ENCODE results near the gene BTF3.

The BTF3 gene

GRCh38 chr5:73495772-73496335 is 2.4 kb upstream of the BTF3 start:
- DNase-seq, result no peak

GRCh38 chr5:73496984-73497457 is 1.2 kb upstream of the BTF3 start:
- TF ChIP-seq EZH2 (IDR thresholded peaks at IDR 0.05; ENCODE audit: borderline replicate concordance, low read depth, low read length, severe bottlenecking) (no peak), CTCF (IDR thresholded peaks at IDR 0.05; ENCODE audit: borderline replicate concordance, extremely low read depth, low read length, poor library complexity, severe bottlenecking) (peak; percentile 54)
- Histone ChIP-seq H3K27me3 (ENCODE audit: insufficient read depth, low read length, poor library complexity) (no peaks in the 10 kb centered on the region), H3K9me3 (ENCODE audit: insufficient read depth, low read length, severe bottlenecking) (no peaks in the 10 kb centered on the region), H4K20me1 (ENCODE audit: insufficient read depth, low read length) (peaks cover 28% of the 10 kb centered on the region; the same call in 1 of the 2 replicates), H3K27ac (ENCODE audit: low read length) (peak overlapping the region; percentile 97), H3K79me2 (ENCODE audit: insufficient read depth, low read length) (peaks cover 49% of the 10 kb centered on the region), H3K9ac (ENCODE audit: low read depth, low read length) (peak overlapping the region; percentile 93), H2AFZ (ENCODE audit: low read depth, low read length) (peak overlapping the region; percentile 96), H3K4me1 (ENCODE audit: insufficient read depth, low read length) (peaks cover 41% of the 10 kb centered on the region), H3K4me3 (ENCODE audit: low read depth in 1 of 2, low read length in 2 of 2) (peak overlapping the region; percentile 72 to 75), H3K4me2 (ENCODE audit: insufficient read depth, low read length) (peak overlapping the region; percentile 72), H3K36me3 (ENCODE audit: insufficient read depth, low read length) (peaks cover 35% of the 10 kb centered on the region)
- DNase-seq (no peak), ATAC-seq (ENCODE audit: insufficient read depth, low read depth) (peak; percentile 7; the same call in 1 of the 3 replicates)

More at GRCh38 chr5:73495772-73496335, 2.4 kb upstream of the BTF3 start:
- no peak overlapping the region for H3K9ac ChIP-seq (ENCODE audit: low read depth, low read length)
- peaks cover 35% of the 10 kb centered on the region for H3K4me1 ChIP-seq (ENCODE audit: insufficient read depth, low read length)
- no peak overlapping the region for H3K4me2 ChIP-seq (ENCODE audit: insufficient read depth, low read length)
- peaks cover 20% of the 10 kb centered on the region; the same call in 1 of the 2 replicates for H4K20me1 ChIP-seq (ENCODE audit: insufficient read depth, low read length)
- no peak overlapping the region for H3K4me3 ChIP-seq (ENCODE audit: low read depth in 1 of 2, low read length in 2 of 2)
- no peak overlapping the region for H3K27ac ChIP-seq (ENCODE audit: low read length)
- H3K79me2 ChIP-seq (ENCODE audit: insufficient read depth, low read length), result peaks cover 39% of the 10 kb centered on the region
- no peaks in the 10 kb centered on the region for H3K27me3 ChIP-seq (ENCODE audit: insufficient read depth, low read length, poor library complexity)
- TF ChIP-seq EZH2 (IDR thresholded peaks at IDR 0.05; ENCODE audit: borderline replicate concordance, low read depth, low read length, severe bottlenecking) (no peak), CTCF (IDR thresholded peaks at IDR 0.05; ENCODE audit: borderline replicate concordance, extremely low read depth, low read length, poor library complexity, severe bottlenecking) (no peak)
- H3K36me3 ChIP-seq (ENCODE audit: insufficient read depth, low read length), result peaks cover 23% of the 10 kb centered on the region
- no peaks in the 10 kb centered on the region for H3K9me3 ChIP-seq (ENCODE audit: insufficient read depth, low read length, severe bottlenecking)
- ATAC-seq (ENCODE audit: insufficient read depth, low read depth), result no peak
- H2AFZ ChIP-seq (ENCODE audit: low read depth, low read length), result no peak overlapping the region

- peak overlapping the region; percentile 97 for H3K27ac ChIP-seq (ENCODE audit: low read length)
- H3K4me3 ChIP-seq (ENCODE audit: low read depth in 1 of 2, low read length in 2 of 2), result peak overlapping the region; percentile 72 to 75
- no peaks in the 10 kb centered on the region for H3K9me3 ChIP-seq (ENCODE audit: insufficient read depth, low read length, severe bottlenecking)
- H3K9ac ChIP-seq (ENCODE audit: low read depth, low read length), result peak overlapping the region; percentile 93
- TF ChIP-seq EZH2 (IDR thresholded peaks at IDR 0.05; ENCODE audit: borderline replicate concordance, low read depth, low read length, severe bottlenecking) (no peak), CTCF (IDR thresholded peaks at IDR 0.05; ENCODE audit: borderline replicate concordance, extremely low read depth, low read length, poor library complexity, severe bottlenecking) (no peak)
- H3K4me2 ChIP-seq (ENCODE audit: insufficient read depth, low read length), result peak overlapping the region; percentile 72
- peaks cover 40% of the 10 kb centered on the region for H3K36me3 ChIP-seq (ENCODE audit: insufficient read depth, low read length)
- DNase-seq (no peak), ATAC-seq (ENCODE audit: insufficient read depth, low read depth) (no peak)
- peaks cover 41% of the 10 kb centered on the region for H3K4me1 ChIP-seq (ENCODE audit: insufficient read depth, low read length)
- H4K20me1 ChIP-seq (ENCODE audit: insufficient read depth, low read length), result peaks cover 33% of the 10 kb centered on the region; the same call in 1 of the 2 replicates
- peak overlapping the region; percentile 96 for H2AFZ ChIP-seq (ENCODE audit: low read depth, low read length)
- peaks cover 53% of the 10 kb centered on the region for H3K79me2 ChIP-seq (ENCODE audit: insufficient read depth, low read length)
- no peaks in the 10 kb centered on the region for H3K27me3 ChIP-seq (ENCODE audit: insufficient read depth, low read length, poor library complexity)
Measured at GRCh38 chr5:73497497-73498056, 665 bp upstream of the BTF3 start.

Data from DND-41 (cell line).